Mucosa of descending colon (tissue), 3 donors: ENCODE results near the gene ITIH1. TPM values are rescaled to one million over a fixed set of nuclear protein-coding genes. Genes with fewer than 3 reads are reported as not detected.

Experiments used
- ATAC-seq: fragments of 200-7000 bp; cut with Tn5 transposase; one replicate; pipeline ENCODE4 v1.9.1; 2020; ENCODE audit warnings: mild to moderate bottlenecking, moderate library complexity
- DNase-seq, 3 donors: peaks; one replicate each; pipeline ENCODE4 v3.0.0-alpha.2; 2020
- H3K36me3 ChIP-seq: fragments of 200-600 bp; one replicate; pipeline ENCODE4 v1.8.0; 2021; ENCODE audit warnings: low read depth, mild to moderate bottlenecking
- H3K4me1 ChIP-seq: fragments of 200-600 bp; one replicate; pipeline ENCODE4 v1.8.0; 2021; ENCODE audit warnings: low read depth, mild to moderate bottlenecking
- H3K4me3 ChIP-seq: fragments of 200-600 bp; one replicate; pipeline ENCODE4 v1.8.0; 2021; ENCODE audit warnings: mild to moderate bottlenecking
- H3K9me3 ChIP-seq: fragments of 200-600 bp; one replicate; pipeline ENCODE4 v1.8.0; 2021; ENCODE audit warnings: mild to moderate bottlenecking
- intact Hi-C, 2 donors: fragments of 100-400 bp; cut with DNase I in 1 of 2; cut with micrococcal nuclease in 1 of 2; formaldehyde crosslinking; loops; one replicate each; pipeline versions ENCODE4 v1.11.0 to v1.11.1; 2022; cut with DNase I, micrococcal nuclease
- total RNA-seq, 3 donors: library from RNA; stranded (reverse); fragmentation: NEBNext Ultra II Directional in 2 of 3; extraction: Animal tissue kit (Norgen Biotek cat#: 25700) in 2 of 3; gene quantifications; one replicate each; pipeline versions ENCODE4 v1.2.1 to v1.2.4, GENCODE V29; 2021 to 2023
- TF ChIP-seq, protein P1 (sequence below): fragments of 200-600 bp; IDR thresholded peaks from one replicate; pipeline ENCODE4 v1.8.0; 2022; ENCODE audit warnings: antibody characterized with exemption, mild to moderate bottlenecking
- donor health status: DM: no; HTN: no; CAD: no; lungs with moderate emphysema.
- donor health status: DM: no; HTN: no; CAD: no.
- donor health status: DM: no; HTN: yes; CAD: no.

Gene ITIH1
- total RNA-seq, 3 donors from 2014 or later, result not detected

DNA sequence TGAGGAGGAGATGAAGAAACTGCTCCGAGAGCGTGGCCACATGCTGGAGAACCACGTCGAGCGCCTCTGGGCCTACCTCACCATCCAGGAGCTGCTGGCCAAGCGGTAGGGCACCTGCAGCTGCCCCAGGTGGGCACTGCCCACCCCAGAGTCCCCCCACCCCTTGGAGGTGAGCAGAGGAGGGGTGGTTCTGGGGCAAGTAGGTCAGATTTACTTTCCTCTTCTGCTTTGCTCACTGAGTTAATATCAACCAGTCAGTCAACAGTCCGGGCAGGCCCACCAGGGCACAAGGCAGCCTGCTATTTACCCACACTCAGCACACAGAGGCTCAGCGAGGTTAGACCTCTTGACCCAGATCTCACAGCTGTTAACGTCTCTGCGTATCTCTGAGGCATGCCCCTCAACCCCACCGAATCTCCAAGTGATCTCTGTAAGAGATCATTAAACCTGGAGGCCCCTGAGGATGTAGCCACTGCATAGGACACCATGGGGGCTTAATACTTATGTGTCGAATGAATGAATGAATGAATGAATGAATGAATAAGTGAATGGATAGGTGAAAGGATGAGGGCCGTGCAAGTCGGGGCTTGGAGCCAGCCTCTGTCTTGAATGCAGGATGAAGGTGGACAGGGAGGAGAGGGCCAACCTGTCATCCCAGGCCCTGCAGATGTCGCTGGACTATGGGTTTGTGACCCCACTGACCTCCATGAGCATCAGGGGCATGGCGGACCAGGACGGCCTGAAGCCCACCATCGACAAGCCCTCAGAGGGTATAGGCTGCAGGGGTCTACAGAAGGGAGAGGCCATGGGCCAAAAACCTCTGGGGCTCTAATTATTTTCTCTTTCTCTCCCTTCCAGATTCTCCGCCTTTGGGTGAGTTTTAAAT lies 9.2 kb downstream of the ITIH1 start:
- TF ChIP-seq, protein P1, sequence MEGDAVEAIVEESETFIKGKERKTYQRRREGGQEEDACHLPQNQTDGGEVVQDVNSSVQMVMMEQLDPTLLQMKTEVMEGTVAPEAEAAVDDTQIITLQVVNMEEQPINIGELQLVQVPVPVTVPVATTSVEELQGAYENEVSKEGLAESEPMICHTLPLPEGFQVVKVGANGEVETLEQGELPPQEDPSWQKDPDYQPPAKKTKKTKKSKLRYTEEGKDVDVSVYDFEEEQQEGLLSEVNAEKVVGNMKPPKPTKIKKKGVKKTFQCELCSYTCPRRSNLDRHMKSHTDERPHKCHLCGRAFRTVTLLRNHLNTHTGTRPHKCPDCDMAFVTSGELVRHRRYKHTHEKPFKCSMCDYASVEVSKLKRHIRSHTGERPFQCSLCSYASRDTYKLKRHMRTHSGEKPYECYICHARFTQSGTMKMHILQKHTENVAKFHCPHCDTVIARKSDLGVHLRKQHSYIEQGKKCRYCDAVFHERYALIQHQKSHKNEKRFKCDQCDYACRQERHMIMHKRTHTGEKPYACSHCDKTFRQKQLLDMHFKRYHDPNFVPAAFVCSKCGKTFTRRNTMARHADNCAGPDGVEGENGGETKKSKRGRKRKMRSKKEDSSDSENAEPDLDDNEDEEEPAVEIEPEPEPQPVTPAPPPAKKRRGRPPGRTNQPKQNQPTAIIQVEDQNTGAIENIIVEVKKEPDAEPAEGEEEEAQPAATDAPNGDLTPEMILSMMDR, result no peak
- Histone ChIP-seq H3K4me3 (no peak overlapping the region), H3K4me1 (no peaks in the 10 kb centered on the region), H3K36me3 (no peaks in the 10 kb centered on the region), H3K9me3 (no peaks in the 10 kb centered on the region)
- DNase-seq (peak in 1 of 3 donors; percentile 7), ATAC-seq (no peak)
- intact Hi-C loops, result no loop called here

DNA sequence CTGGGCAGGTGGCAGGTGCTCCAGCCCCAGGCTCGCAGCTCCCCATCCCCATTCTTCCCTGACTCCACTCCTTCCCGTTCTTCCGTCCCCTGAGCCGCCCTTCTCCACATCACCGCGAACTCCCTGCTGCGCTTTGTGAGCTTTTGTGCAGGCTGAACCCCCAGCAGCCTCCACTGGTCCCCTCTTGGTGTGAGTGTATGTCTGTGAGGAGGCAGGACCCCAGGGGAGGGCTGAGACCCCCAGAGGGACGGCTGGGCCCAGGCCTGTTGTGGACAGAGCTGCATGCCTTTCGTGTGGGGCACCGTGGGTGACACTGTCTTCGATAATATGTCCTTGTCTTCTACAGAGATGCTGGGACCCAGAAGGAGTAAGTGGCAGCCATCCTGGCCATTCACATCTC lies 9.8 kb downstream of the ITIH1 start:
- DNase-seq (peak in 1 of 3 donors; percentile 9), ATAC-seq (no peak)
- Histone ChIP-seq H3K4me3 (no peak overlapping the region), H3K36me3 (no peaks in the 10 kb centered on the region), H3K4me1 (no peaks in the 10 kb centered on the region), H3K9me3 (no peaks in the 10 kb centered on the region)
- TF ChIP-seq, protein P1, result no peak
- intact Hi-C loops, result no loop called here

DNA sequence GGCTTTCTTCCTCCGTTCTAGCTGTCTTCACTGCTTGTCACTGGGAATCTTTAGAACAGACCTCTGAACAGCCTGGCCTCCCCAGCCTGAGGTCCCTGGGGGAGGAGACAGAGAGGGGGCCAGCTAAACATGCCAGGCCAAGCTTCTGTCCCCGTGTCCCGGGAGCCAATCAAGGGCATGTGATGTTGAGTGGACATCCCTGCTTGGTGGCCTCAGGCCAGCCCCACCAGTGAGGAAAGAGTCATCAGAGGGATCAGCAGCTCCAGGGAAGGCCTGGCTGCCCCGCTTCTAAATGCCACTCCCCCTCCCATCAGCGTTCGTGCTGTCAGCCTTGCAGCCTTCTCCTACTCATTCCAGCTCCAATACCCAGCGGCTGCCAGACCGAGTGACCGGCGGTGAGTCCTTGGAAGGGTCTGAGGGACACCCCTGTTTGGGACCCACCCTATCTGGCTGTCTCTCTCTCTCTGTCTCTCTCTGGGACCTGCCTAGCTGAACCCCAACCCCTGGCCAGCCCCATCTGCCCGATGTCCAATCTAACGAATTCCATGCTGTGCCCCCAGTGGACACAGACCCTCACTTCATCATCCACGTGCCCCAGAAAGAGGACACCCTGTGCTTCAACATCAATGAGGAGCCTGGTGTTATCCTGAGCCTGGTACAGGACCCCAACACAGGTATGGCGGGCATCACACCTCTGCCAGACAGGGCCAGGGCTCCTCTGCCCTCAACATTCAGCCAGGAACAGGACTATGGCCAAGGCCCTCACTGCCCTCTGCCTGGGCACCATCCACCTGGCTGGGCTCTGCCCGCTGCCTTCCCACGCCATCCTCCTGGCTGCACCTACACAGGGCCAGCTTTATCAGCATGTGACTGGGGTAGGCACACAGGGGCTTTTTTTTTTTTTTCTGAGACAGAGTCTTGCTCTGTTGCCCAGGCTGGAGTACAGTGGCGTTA lies 10.6 kb downstream of the ITIH1 start:
- Histone ChIP-seq H3K4me3 (no peak overlapping the region), H3K36me3 (no peaks in the 10 kb centered on the region), H3K4me1 (no peaks in the 10 kb centered on the region), H3K9me3 (no peaks in the 10 kb centered on the region)
- DNase-seq (no peak), ATAC-seq (no peak)
- intact Hi-C loops, result no loop called here
- TF ChIP-seq, protein P1, result no peak

DNA sequence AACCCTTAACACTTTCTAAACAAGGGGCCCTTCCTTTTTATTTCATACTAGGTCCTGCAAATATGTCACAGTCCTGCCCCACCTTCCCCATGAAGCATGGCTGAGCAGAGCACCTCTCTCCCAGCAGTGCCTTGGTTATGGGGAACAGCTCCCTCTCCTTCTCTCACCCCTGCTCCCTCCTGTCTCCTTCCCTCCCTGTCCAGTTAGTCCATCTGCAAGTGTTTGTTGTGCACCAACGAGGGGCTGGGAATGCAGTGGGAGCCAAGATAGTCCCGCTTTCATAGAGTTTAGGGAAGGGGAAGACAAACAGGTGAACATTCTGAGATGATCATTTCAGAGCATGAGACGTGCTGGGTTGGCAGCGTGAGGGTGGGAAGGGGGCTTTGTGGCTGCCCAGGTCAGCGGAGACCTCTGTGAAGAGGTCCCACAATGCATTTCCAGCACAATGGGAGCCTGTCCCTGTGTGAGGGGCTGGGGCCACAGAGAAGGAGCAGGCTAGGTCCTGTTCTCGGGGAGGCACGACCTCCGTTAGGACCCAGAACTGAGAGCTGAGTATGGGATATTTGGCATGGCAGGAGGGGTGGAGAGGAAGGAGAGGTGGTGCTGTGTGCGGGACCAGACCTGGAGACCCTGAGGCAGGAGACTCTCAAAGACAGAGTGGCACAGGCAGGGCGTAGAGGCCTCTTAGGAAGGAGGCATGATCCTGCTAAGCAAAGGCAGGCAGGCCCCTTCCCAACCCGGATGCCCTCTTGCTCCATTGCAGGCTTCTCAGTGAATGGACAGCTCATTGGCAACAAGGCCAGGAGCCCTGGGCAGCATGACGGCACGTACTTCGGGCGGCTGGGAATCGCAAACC lies 11.7 kb downstream of the ITIH1 start:
- H3K4me1 ChIP-seq, result no peaks in the 10 kb centered on the region
- TF ChIP-seq, protein P1, result no peak
- peak in 1 of 3 donors; percentile 29 for DNase-seq
- intact Hi-C loops, result no loop called here
- no peaks in the 10 kb centered on the region for H3K36me3 ChIP-seq
- no peak overlapping the region for H3K4me3 ChIP-seq
- no peaks in the 10 kb centered on the region for H3K9me3 ChIP-seq
- ATAC-seq, result no peak

DNA sequence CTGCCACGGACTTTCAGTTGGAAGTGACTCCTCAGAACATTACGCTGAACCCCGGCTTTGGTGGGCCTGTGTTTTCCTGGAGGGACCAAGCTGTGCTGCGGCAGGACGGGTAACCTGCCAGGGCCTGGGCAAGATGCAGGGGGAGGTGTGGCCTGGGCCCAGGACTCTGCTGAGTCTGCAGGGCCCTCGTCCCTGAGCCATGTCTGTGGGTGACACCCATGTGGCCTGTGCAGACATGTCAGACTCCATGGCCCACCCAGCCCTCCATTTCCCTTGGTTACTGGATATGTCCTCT lies 12.3 kb downstream of the ITIH1 start:
- H3K9me3 ChIP-seq, result no peaks in the 10 kb centered on the region
- H3K4me1 ChIP-seq, result no peaks in the 10 kb centered on the region
- intact Hi-C loops, result no loop called here
- ATAC-seq (no peak), DNase-seq (peak in 1 of 3 donors; percentile 19)
- H3K4me3 ChIP-seq, result no peak overlapping the region
- TF ChIP-seq, protein P1, result no peak
- H3K36me3 ChIP-seq, result no peaks in the 10 kb centered on the region
